ENCODE results near the gene IMMT.

- TF ChIP-seq, protein P1, sequence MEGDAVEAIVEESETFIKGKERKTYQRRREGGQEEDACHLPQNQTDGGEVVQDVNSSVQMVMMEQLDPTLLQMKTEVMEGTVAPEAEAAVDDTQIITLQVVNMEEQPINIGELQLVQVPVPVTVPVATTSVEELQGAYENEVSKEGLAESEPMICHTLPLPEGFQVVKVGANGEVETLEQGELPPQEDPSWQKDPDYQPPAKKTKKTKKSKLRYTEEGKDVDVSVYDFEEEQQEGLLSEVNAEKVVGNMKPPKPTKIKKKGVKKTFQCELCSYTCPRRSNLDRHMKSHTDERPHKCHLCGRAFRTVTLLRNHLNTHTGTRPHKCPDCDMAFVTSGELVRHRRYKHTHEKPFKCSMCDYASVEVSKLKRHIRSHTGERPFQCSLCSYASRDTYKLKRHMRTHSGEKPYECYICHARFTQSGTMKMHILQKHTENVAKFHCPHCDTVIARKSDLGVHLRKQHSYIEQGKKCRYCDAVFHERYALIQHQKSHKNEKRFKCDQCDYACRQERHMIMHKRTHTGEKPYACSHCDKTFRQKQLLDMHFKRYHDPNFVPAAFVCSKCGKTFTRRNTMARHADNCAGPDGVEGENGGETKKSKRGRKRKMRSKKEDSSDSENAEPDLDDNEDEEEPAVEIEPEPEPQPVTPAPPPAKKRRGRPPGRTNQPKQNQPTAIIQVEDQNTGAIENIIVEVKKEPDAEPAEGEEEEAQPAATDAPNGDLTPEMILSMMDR (IDR thresholded peaks at IDR 0.05), result no peak
- no peak for TF ChIP-seq ZFX (IDR thresholded peaks at IDR 0.05; ENCODE audit: borderline replicate concordance)
Observed at GRCh38 chr2:86102157-86102556, 93.1 kb downstream of the IMMT start.
